Islet precursor cell (in vitro differentiated cells): ENCODE results near the gene NPIPB6.
A peak's percentile ranks its signal among the peaks of the same experiment; 100 is the strongest.

Experiments used
- DNase-seq: peaks from one replicate; pipeline ENCODE4 v3.0.0-alpha.2; 2018

The NPIPB6 gene

DNA sequence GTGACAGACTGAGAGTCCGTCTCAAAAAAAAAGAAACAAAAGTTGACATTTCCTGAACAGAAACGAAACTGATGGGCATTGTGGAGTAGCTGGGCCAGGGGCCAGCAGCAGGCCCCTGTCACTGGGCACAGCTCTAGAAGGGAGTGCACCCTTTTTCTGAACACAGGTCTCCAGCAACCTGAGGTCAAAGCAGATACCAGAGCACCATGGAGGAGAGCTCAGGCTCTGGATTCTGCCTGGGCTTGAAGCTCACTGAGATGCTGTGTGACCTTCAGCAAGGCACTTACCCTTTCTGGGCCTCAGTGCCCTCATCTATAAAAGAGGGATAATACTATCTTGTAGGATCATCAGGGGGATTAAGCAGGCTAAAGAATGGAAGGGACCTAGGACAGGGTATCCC is 66.0 kb downstream of the NPIPB6 start:
- no peak for DNase-seq

DNA sequence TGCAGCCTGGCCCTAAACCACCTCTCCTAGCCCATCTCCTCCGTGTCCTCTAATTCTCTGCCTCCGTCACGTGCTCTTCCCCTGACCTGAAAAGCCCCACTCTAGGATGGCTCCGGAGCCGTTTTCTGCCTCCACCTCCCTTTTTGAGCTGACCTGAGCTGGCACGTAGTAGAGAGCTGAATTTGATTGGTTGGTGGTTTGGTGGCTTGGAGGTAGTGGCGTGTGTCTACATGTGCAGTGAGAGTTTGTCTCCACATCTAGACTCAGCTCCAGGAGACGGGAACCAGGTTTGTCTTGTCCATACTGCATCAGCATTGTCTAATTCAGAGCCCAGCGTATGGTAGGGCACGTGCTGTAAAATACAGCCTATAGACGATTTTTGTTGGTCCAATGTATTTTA is 68.0 kb downstream of the NPIPB6 start:
- DNase-seq = no peak

DNA sequence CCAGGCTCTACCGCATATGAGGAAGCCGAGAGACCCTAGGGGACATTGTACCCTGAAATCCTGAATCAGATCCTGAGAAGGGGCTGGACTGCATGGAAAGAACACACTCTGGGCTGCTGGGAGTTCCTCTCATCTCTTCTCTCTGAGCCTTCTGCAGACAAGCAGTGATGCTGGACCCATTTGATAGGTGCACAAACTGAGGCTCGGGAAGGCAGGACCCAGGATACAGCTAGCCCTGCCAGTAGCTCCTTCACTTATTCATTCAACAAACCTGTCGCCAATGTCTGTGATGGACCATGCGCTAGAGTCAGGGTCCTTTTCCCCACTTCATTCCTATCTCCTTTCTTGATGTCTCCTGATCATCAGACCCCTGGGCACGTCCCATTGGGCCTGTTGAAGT is 69.1 kb downstream of the NPIPB6 start:
- no peak for DNase-seq

DNA sequence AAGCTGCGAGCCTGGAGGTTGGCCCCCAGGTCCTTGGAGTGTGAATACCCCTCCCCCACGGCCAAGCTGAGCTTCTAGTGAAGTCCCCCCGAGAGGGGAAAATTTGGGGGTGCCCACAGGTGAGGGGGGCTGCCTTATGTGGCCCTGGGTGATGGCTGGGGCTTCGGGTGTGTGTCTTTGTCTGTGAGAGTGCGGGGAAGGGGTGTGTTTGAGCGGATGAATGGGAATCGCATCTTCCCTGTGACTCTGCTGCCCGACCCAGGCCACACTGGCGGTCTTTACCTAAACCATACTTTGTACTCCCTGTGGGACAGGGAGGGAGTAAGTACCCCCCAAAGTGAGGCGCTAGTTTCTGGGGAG is 69.7 kb downstream of the NPIPB6 start:
- no peak for DNase-seq

DNA sequence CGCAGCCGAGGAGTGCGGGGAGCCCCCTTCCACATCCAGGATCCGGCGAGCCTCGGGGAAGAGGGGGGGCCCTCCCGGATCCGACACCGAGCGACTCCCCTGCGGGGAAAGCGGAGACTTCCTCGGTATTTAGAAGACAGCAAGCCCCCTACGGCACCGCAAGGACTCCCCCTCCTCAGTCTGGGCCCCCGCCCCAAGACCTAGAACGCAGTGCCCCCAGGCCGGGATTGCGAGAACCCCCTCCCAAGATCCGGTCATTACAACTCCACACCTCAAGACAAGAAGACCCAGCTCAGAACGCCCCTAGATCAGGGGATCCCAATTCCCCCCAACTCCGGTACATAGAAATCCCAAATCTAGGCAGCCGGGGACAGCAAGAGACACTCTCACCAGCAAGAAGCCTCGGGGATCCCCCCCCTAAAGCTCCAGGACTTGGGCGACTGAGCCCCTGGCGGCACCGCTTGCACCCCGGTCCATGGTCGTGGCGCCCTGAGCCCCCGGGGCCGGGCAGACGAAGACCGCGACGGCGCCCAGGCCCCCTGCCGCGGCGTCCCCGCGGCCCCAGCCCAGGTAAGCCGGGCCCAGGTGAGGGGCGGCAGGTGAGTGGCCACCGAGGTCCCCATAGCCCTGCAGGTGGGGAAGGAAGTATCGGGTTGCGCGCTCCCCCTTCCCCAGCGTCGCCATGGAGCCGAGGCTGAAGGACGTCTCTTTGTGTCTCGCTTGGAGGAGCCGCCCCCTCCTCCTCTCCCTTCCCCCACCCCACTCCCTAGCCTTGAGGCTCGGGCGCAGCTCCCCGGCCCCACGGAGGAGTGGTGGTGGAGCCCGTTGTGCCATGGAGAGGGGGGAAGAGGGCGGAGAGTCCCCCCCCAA is 70.3 kb downstream of the NPIPB6 start:
- peak; percentile 75 for DNase-seq
